GM12878 (cell line): ENCODE results near the gene AMDHD2. TPM values are rescaled to one million over a fixed set of nuclear protein-coding genes. Genes with fewer than 3 reads are reported as not detected.
A peak's percentile ranks its signal among the peaks of the same experiment; 100 is the strongest.

Experiments
- ASH2L ChIP-seq: fragments of 300-600, 200-600 bp; sonication (generic); IDR thresholded peaks from 2 replicates; pipeline ENCODE4 v1.6.1; 2017; ENCODE audit warnings: low read depth, mild to moderate bottlenecking, borderline replicate concordance
- ATF2 ChIP-seq: IDR thresholded peaks from 2 replicates; pipeline ENCODE4 v1.6.1; 2012; ENCODE audit warnings: low read length, inconsistent platforms
- ATF7 ChIP-seq: fragments of 450-650 bp; IDR thresholded peaks from 2 replicates; pipeline ENCODE4 v1.6.1; 2016; ENCODE audit warnings: low read depth, mild to moderate bottlenecking
- BHLHE40 ChIP-seq, 2 experiments: fragments of 450-650 bp in 1 of 2; IDR thresholded peaks; 2 replicates each; pipeline ENCODE4 v1.6.1; 2011 to 2017; ENCODE audit warnings: low read depth in 2 of 2, borderline replicate concordance in 1 of 2, improper control_type of control experiment in 1 of 2, low read length in 1 of 2, mild to moderate bottlenecking in 1 of 2
- CHD1 ChIP-seq: IDR thresholded peaks from 2 replicates; pipeline ENCODE4 v1.6.1; 2012; ENCODE audit warnings: low read depth, low read length, improper control_type of control experiment
- CHD4 ChIP-seq: fragments of 200-600 bp; sonication (generic); IDR thresholded peaks from 2 replicates; pipeline ENCODE4 v1.6.1; 2016; ENCODE audit warnings: mild to moderate bottlenecking
- EED ChIP-seq: sonication (generic); IDR thresholded peaks from 2 replicates; pipeline ENCODE4 v1.6.1; 2016; ENCODE audit warnings: antibody characterized with exemption, low read depth
- ETV6 ChIP-seq, 2 experiments: fragments of 450-650 bp in 1 of 2; IDR thresholded peaks in 1 of 2; conservative IDR thresholded peaks in 1 of 2; 2 replicates each; pipeline ENCODE4 v1.6.1; 2014; ENCODE audit warnings: antibody characterized with exemption in 1 of 2, borderline replicate concordance in 1 of 2, low read depth in 1 of 2, mild to moderate bottlenecking in 1 of 2, moderate library complexity in 1 of 2
- FOS ChIP-seq: IDR thresholded peaks from 3 replicates; pipeline ENCODE4 v1.6.1; 2011; ENCODE audit warnings: borderline replicate concordance; ENCODE audit not compliant: insufficient read length; ENCODE audit errors: extremely low read depth
- HCFC1 ChIP-seq: fragments of 150-350 bp; IDR thresholded peaks from 2 replicates; pipeline ENCODE4 v1.6.1; 2014; ENCODE audit warnings: low read length
- KDM1A ChIP-seq: fragments of 200-600 bp; sonication (generic); IDR thresholded peaks from 2 replicates; pipeline ENCODE4 v1.6.1; 2016; ENCODE audit warnings: borderline replicate concordance
- MTA3 ChIP-seq: IDR thresholded peaks from 2 replicates; pipeline ENCODE4 v1.6.1; 2012; ENCODE audit warnings: low read length, inconsistent platforms, borderline replicate concordance
- NFXL1 ChIP-seq: fragments of 450-650 bp; IDR thresholded peaks from 2 replicates; pipeline ENCODE4 v1.6.1; 2017; ENCODE audit warnings: antibody characterized with exemption, mild to moderate bottlenecking, borderline replicate concordance
- NR2C2 ChIP-seq: IDR thresholded peaks from 2 replicates; pipeline ENCODE4 v1.6.1; 2011; ENCODE audit warnings: borderline replicate concordance, low read depth; ENCODE audit not compliant: control insufficient read depth, insufficient read length
- POLR2AphosphoS2 ChIP-seq: IDR thresholded peaks from 2 replicates; pipeline ENCODE4 v1.6.1; 2011; ENCODE audit warnings: low read depth, mild to moderate bottlenecking, low read length, improper control_type of control experiment, moderate library complexity
- SMAD1 ChIP-seq: fragments of 450-650 bp; IDR thresholded peaks from 2 replicates; pipeline ENCODE4 v1.6.1; 2018; ENCODE audit warnings: mild to moderate bottlenecking, low read depth; ENCODE audit not compliant: partially characterized antibody
- SREBF1 ChIP-seq: IDR thresholded peaks from 2 replicates; pipeline ENCODE4 v1.6.1; 2012; ENCODE audit warnings: mild to moderate bottlenecking, low read length
- YBX1 ChIP-seq: fragments of 450-650 bp; IDR thresholded peaks from 2 replicates; pipeline ENCODE4 v1.6.1; 2016; ENCODE audit warnings: antibody characterized with exemption
- ZBED1 ChIP-seq: IDR thresholded peaks from 2 replicates; pipeline ENCODE4 v1.6.1; 2016; ENCODE audit warnings: borderline replicate concordance
- ZNF207 ChIP-seq: fragments of 450-650 bp; IDR thresholded peaks from 2 replicates; pipeline ENCODE4 v1.6.1; 2014; ENCODE audit warnings: antibody characterized with exemption, mild to moderate bottlenecking, borderline replicate concordance
- ZNF217 ChIP-seq: fragments of 450-650 bp; IDR thresholded peaks from 2 replicates; pipeline ENCODE4 v1.6.1; 2017; ENCODE audit warnings: antibody characterized with exemption, mild to moderate bottlenecking
- ZNF24 ChIP-seq: fragments of 450-650 bp; IDR thresholded peaks from 2 replicates; pipeline ENCODE4 v1.6.1; 2017; ENCODE audit warnings: antibody characterized with exemption, mild to moderate bottlenecking
- ZNF384 ChIP-seq: IDR thresholded peaks from 2 replicates; pipeline ENCODE4 v1.6.1; 2012; ENCODE audit warnings: low read depth, mild to moderate bottlenecking, low read length, improper control_type of control experiment, borderline replicate concordance
- ZZZ3 ChIP-seq: IDR thresholded peaks from 2 replicates; pipeline ENCODE4 v1.6.1; 2011; ENCODE audit warnings: low read depth; ENCODE audit not compliant: control insufficient read depth, insufficient read length
- polyA plus RNA-seq, 11 experiments: library from polyadenylated mRNA; depleted of rRNA in 4 of 11; unstranded in 6 of 11; stranded (reverse) in 5 of 11; fragments of >200 nt; fragmentation: Nextera tagmentation in 4 of 11; fragmentation: Illumina TruSeq in 1 of 11; extraction: Ambion mirVana in 4 of 11; extraction: Trizol in 1 of 11; gene quantifications; 1 replicate in 1 of 11; 2 replicates in 10 of 11; pipeline versions ENCODE4 v1.2.1 to v1.2.3, GENCODE V29; 2011 to 2016; ENCODE audit warnings: inconsistent platforms in 2 of 11, missing spikeins in 2 of 11, low read depth in 1 of 11
- total RNA-seq, 4 experiments: library from RNA; depleted of rRNA in 3 of 4; stranded (reverse); fragments of >200 nt in 3 of 4; fragmentation: Illumina TruSeq in 1 of 4; extraction: Trizol in 1 of 4; gene quantifications; 2 replicates each; pipeline versions ENCODE4 v1.2.1 to v1.2.3, GENCODE V29; 2013 to 2021
- TF ChIP-seq, protein P1 (sequence below): fragments of 450-650 bp; IDR thresholded peaks from 2 replicates; pipeline ENCODE4 v1.6.1; 2014; ENCODE audit warnings: mild to moderate bottlenecking
- TF ChIP-seq, protein P2 (sequence below): IDR thresholded peaks from 2 replicates; pipeline ENCODE4 v1.6.1; 2011; ENCODE audit warnings: mild to moderate bottlenecking, low read depth, low read length, moderate library complexity; ENCODE audit not compliant: insufficient replicate concordance

Gene AMDHD2
- total and polyA plus RNA-seq, 10 of the 15 experiments (the other 5 are each of a cell fraction or from before 2014, with no cell fraction given), result 0.60 to 41.8 (median 24.3) TPM; not detected in 1

DNA sequence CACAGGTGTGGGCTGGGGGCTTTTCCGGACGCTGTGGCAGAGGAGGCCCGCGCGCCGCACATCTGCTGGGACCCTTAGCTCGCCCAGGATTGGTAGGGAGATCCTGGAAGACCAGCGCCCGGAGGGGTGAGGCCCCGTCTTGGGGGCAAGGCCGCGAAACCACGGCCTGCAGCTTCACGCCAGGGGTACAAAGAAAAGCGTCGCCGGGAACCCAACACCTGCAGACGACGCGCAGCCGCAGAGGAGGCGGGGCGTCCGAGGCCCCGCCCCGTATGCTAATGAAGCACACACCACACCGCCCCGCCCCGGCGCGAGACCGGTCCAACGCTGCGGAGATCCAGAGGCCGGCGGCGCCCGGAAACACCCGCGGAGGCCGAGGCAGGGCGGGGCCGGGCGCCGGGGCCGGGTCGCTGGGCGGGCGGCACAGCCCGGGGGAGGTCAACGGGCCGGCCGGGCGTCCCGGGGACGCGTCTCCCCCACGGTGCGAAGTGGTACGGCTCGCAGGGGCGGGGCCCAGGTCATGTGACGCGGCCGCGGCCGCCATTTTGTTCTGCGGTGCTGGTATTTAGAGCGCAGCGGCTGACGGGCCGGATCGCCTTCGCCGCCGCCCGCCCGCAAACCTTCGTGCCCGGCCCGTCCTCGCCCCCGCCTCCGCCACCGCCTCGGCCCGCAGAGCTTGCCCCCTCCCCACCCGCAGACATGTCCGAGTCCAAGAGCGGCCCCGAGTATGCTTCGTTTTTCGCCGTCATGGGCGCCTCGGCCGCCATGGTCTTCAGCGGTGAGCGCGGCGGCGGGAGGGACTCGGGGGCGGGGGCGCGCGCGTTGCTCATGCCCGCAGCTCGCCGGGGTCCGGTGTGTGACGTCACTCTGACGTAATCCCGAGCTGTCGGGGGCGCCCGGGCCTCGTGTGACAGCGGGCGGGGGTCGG lies 6.5 kb upstream of the AMDHD2 start, which contains the start of gene ATP6V0C (continued):
- TF ChIP-seq NFXL1 (0 out of 2 replicates have a peak, but pooled peaks have one; percentile 38), ZNF207 (peak; percentile 96), ZNF384 (no peak), CHD1 (peak; percentile 98), MTA3 (no peak), SREBF1 (peak; percentile 88; the same call in 1 of the 2 replicates), ZZZ3 (no peak), NR2C2 (no peak), ZNF24 (0 out of 2 replicates have a peak, but pooled peaks have one; percentile 14), POLR2AphosphoS2 (peak; percentile 82; the same call in 1 of the 2 replicates), BHLHE40 (IDR thresholded peaks at IDR 0.05; ENCODE audit: borderline replicate concordance in 1 of 2, low read depth in 2 of 2, low read length in 1 of 2) (peak; percentile 93 to 99), ASH2L (peak; percentile 89; the same call in 1 of the 2 replicates), HCFC1 (peak; percentile 54), ZBED1 (no peak), ZNF217 (no peak), FOS (no peak), EED (no peak), CHD4 (no peak), KDM1A (no peak), ATF7 (0 out of 2 replicates have a peak, but pooled peaks have one; percentile 46), YBX1 (no peak), SMAD1 (no peak), ETV6 (conservative IDR thresholded peaks at IDR 0.05 in 1 of 2, IDR thresholded peaks at IDR 0.05 in 1 of 2; ENCODE audit: borderline replicate concordance in 1 of 2, low read depth in 1 of 2) (no peak), ATF2 (no peak)
- TF ChIP-seq, protein P1, sequence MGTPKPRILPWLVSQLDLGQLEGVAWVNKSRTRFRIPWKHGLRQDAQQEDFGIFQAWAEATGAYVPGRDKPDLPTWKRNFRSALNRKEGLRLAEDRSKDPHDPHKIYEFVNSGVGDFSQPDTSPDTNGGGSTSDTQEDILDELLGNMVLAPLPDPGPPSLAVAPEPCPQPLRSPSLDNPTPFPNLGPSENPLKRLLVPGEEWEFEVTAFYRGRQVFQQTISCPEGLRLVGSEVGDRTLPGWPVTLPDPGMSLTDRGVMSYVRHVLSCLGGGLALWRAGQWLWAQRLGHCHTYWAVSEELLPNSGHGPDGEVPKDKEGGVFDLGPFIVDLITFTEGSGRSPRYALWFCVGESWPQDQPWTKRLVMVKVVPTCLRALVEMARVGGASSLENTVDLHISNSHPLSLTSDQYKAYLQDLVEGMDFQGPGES, result no peak
- TF ChIP-seq, protein P2, sequence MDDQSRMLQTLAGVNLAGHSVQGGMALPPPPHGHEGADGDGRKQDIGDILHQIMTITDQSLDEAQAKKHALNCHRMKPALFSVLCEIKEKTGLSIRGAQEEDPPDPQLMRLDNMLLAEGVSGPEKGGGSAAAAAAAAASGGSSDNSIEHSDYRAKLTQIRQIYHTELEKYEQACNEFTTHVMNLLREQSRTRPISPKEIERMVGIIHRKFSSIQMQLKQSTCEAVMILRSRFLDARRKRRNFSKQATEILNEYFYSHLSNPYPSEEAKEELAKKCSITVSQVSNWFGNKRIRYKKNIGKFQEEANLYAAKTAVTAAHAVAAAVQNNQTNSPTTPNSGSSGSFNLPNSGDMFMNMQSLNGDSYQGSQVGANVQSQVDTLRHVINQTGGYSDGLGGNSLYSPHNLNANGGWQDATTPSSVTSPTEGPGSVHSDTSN, result no peak
